Measurements from ENCODE around the gene NFIA. TPM values are rescaled to one million over a fixed set of nuclear protein-coding genes. Genes with fewer than 3 reads are reported as not detected.

The NFIA gene
- total and polyA plus RNA-seq, 2 donors (not counting 1 experiment from before 2014, with no cell fraction given): 0.28 to 0.54 TPM

DNA sequence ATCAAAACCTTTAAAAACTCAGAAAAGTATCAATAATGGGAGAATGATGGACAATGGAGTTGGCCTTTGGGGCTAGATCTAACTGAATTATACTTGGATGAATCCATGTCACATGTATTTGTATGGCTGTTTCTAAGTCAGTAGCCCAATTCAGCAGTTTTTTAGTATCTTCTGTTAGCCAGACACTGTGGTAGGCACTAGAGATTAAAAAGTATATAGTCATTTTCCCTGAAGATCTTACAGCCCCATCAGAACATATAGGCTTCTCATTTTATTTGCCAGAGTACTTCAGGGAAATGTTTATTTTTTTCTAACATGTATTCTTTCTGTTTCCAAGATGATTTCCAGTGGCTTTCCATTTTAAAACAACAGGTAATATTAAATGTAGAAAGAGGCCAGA is 273.7 kb downstream of the NFIA start:
- Mint-ChIP-seq H3K27me3 (peaks cover 3% of the 10 kb centered on the region), H3K9me3 (ENCODE audit: insufficient read depth) (no peaks in the 10 kb centered on the region), H3K4me1 (no peaks in the 10 kb centered on the region), H3K27ac (no peak overlapping the region), H3K4me3 (no peak overlapping the region)
- Histone ChIP-seq H3K27me3 (replicated peaks in 1 of 4; ENCODE audit: control extremely low read depth in 1 of 4, control insufficient read depth in 3 of 4, insufficient read depth in 4 of 4, low read length in 3 of 4) (no peaks in the 10 kb centered on the region), H3K4me3 (ENCODE audit: control extremely low read depth in 1 of 5, extremely low read depth in 1 of 5, insufficient read depth in 1 of 5, low read depth in 2 of 5, low read length in 4 of 5) (no peak overlapping the region), H3K9ac (ENCODE audit: low read length) (no peak overlapping the region), H3K9me3 (ENCODE audit: control extremely low read depth in 1 of 3, control insufficient read depth in 2 of 3, insufficient read depth in 1 of 3, low read length in 2 of 3) (no peaks in the 10 kb centered on the region), H3K4me1 (ENCODE audit: control insufficient read depth in 2 of 2, insufficient read depth in 2 of 2, low read length in 2 of 2) (no peaks in the 10 kb centered on the region), H2AFZ (ENCODE audit: insufficient read depth, low read depth, low read length, poor library complexity, severe bottlenecking) (no peak overlapping the region), H3K4me2 (replicated peaks; ENCODE audit: low read depth, low read length, poor library complexity, severe bottlenecking) (no peak overlapping the region), H3K36me3 (replicated peaks in 1 of 2; ENCODE audit: control extremely low read depth in 1 of 2, control insufficient read depth in 1 of 2, extremely low read depth in 1 of 2, insufficient read depth in 2 of 2, low read length in 1 of 2) (no peaks in the 10 kb centered on the region), H4K20me1 (ENCODE audit: control insufficient read depth, insufficient read depth, low read length, poor library complexity, severe bottlenecking) (no peaks in the 10 kb centered on the region), H3K79me2 (ENCODE audit: control insufficient read depth, insufficient read depth, low read length) (no peaks in the 10 kb centered on the region), H3K27ac (ENCODE audit: low read length in 2 of 2) (no peak overlapping the region)
- ATAC-seq (ENCODE audit: low read depth) (no peak), DNase-seq (no peak)
- POLR2A ChIA-PET: no interaction called here
- intact Hi-C loops (cut with micrococcal nuclease): no loop called here
- TF ChIP-seq CTCF (IDR thresholded peaks at IDR 0.05) (no peak), EZH2 (IDR thresholded peaks at IDR 0.05; ENCODE audit: borderline replicate concordance, insufficient read depth, low read depth, low read length, poor library complexity, severe bottlenecking) (no peak)
- CTCF ChIA-PET: no interaction called here

- Mint-ChIP-seq H3K27me3 (peaks cover 3% of the 10 kb centered on the region), H3K27ac (no peak overlapping the region), H3K4me1 (no peaks in the 10 kb centered on the region), H3K9me3 (ENCODE audit: insufficient read depth) (no peaks in the 10 kb centered on the region), H3K4me3 (no peak overlapping the region)
- H3K79me2 ChIP-seq (ENCODE audit: control insufficient read depth, insufficient read depth, low read length): no peaks in the 10 kb centered on the region
- H4K20me1 ChIP-seq (ENCODE audit: control insufficient read depth, insufficient read depth, low read length, poor library complexity, severe bottlenecking): no peaks in the 10 kb centered on the region
- H3K4me2 ChIP-seq (replicated peaks; ENCODE audit: low read depth, low read length, poor library complexity, severe bottlenecking): no peak overlapping the region
- H3K4me3 ChIP-seq (ENCODE audit: control extremely low read depth in 1 of 5, extremely low read depth in 1 of 5, insufficient read depth in 1 of 5, low read depth in 2 of 5, low read length in 4 of 5): no peak overlapping the region
- H3K27ac ChIP-seq (ENCODE audit: low read length in 2 of 2): no peak overlapping the region
- no peaks in the 10 kb centered on the region for H3K27me3 ChIP-seq (replicated peaks in 1 of 4; ENCODE audit: control extremely low read depth in 1 of 4, control insufficient read depth in 3 of 4, insufficient read depth in 4 of 4, low read length in 3 of 4)
- no peaks in the 10 kb centered on the region for H3K9me3 ChIP-seq (ENCODE audit: control extremely low read depth in 1 of 3, control insufficient read depth in 2 of 3, insufficient read depth in 1 of 3, low read length in 2 of 3)
- no peak for TF ChIP-seq CTCF (IDR thresholded peaks at IDR 0.05)
- TF ChIP-seq EZH2 (IDR thresholded peaks at IDR 0.05; ENCODE audit: borderline replicate concordance, insufficient read depth, low read depth, low read length, poor library complexity, severe bottlenecking): no peak
- no peak for DNase-seq
- intact Hi-C loops (cut with micrococcal nuclease): no loop called here
- no peaks in the 10 kb centered on the region for H3K36me3 ChIP-seq (replicated peaks in 1 of 2; ENCODE audit: control extremely low read depth in 1 of 2, control insufficient read depth in 1 of 2, extremely low read depth in 1 of 2, insufficient read depth in 2 of 2, low read length in 1 of 2)
- H3K9ac ChIP-seq (ENCODE audit: low read length): no peak overlapping the region
- 96% methylated on average over 3 of the region's 5 CpGs for WGBS (ENCODE audit: insufficient coverage)
- H2AFZ ChIP-seq (ENCODE audit: insufficient read depth, low read depth, low read length, poor library complexity, severe bottlenecking): no peak overlapping the region
- ATAC-seq (ENCODE audit: low read depth): no peak
- POLR2A ChIA-PET: no interaction called here
- CTCF ChIA-PET: no interaction called here
- no peaks in the 10 kb centered on the region for H3K4me1 ChIP-seq (ENCODE audit: control insufficient read depth in 2 of 2, insufficient read depth in 2 of 2, low read length in 2 of 2)
Measured at GRCh38 chr1:61356995-61357394, 274.6 kb downstream of the NFIA start.

Data from B cell (primary cell).